Fibroblast of skin of abdomen (primary cell): ENCODE measurements around the gene EEF2K.

Source experiments
- DNase-seq: peaks from one replicate; pipeline ENCODE4 v3.0.0-alpha.2; 2013

Gene EEF2K

DNA sequence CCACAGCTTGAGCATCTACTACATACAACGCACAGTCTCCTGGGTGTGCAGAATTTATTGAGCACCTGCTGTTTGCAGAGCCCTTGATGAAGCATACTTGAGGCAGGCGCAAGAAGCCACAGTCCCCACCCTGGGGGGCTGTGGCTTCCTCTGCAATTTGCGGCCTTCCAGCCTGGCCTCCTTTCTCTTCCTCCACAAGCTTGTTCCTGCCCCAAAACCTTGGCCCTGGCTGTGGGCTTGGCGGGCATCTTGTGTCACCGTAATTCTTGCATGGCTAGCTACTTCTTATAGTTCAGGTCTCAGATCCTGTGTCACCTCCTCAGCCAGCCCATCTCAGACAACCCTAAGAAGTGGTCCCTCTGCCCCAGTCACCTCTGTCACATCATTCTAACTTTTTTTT is 47.2 kb downstream of the EEF2K start:
- DNase-seq = no peak

GRCh38 chr16:22255335-22255734 is 49.3 kb downstream of the EEF2K start:
- DNase-seq = no peak

DNA sequence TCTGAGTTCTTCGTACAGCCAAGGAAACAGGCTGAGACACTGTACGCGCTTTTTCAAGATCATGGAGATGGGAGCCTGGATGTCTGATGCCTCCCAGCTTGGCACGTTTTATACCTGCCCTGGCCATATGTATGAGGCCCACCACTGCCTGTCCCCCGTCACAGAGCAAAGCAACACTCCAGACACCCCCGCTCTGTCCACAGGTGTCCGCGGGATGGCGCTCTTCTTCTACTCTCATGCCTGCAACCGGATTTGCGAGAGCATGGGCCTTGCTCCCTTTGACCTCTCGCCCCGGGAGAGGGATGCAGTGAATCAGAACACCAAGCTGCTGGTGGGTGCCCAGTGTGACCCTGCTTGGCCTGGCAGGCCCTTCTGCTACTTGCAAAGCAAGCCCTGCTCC is 51.4 kb downstream of the EEF2K start:
- DNase-seq = no peak

GRCh38 chr16:22260490-22260889 is 54.4 kb downstream of the EEF2K start:
- DNase-seq = no peak

GRCh38 chr16:22262460-22262859 is 56.4 kb downstream of the EEF2K start:
- DNase-seq = peak; percentile 17

DNA sequence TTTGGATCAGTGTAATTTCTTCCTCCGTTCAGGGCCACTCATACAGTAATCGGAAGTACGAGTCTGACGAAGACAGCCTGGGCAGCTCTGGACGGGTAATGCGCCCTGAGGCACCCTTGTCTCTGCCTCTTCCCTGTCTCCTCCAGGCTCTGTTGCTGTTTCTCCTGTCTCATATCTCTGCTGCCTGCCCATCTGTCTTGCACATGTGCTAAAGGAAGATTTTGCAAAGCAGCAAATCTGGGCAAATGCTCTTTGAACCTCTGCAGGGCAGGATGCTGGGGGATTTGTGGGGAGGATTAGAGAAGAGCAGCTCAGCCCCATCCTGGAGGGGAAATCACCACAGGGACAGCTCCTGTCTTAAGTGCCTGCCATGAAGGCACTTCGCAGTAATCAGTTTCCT is 58.7 kb downstream of the EEF2K start:
- no peak for DNase-seq

DNA sequence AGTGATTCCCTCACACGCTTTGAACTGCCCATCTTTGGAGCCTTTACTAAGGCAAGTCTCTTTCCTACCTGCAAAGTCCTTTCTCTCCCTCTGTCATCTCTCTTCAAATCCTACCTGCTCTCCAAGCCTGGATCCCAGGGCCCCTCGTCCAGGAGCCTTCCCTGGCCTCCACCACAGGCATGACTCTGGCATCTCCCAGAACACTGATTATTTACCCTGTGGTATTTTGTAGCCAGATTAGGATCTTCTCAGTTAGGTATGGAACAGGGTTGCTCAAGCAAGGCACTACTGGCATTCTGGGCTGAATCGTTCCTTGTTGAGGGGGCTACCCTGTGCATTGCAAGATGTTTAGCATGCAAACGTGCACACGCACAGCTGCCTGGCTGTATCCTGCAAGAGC is 59.3 kb downstream of the EEF2K start:
- DNase-seq = no peak

DNA sequence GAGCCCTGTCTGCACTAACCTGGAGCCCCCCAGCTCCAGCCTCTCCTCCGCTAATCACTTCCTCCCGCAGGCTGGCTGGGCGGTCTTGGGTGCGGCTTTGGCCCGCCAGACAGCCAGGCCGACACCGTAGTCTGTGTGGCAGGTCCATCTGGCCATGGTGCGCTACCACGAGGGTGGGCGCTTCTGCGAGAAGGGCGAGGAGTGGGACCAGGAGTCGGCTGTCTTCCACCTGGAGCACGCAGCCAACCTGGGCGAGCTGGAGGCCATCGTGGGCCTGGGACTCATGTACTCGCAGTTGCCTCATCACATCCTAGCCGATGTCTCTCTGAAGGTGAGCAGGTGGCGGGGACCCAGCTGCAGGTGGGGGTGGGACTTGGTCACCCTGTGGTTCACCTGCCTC is 60.5 kb downstream of the EEF2K start:
- no peak for DNase-seq

GRCh38 chr16:22267764-22268163 is 61.7 kb downstream of the EEF2K start:
- DNase-seq = no peak

- no peak for DNase-seq
Measured at GRCh38 chr16:22270525-22270924, 64.4 kb downstream of the EEF2K start.

DNA sequence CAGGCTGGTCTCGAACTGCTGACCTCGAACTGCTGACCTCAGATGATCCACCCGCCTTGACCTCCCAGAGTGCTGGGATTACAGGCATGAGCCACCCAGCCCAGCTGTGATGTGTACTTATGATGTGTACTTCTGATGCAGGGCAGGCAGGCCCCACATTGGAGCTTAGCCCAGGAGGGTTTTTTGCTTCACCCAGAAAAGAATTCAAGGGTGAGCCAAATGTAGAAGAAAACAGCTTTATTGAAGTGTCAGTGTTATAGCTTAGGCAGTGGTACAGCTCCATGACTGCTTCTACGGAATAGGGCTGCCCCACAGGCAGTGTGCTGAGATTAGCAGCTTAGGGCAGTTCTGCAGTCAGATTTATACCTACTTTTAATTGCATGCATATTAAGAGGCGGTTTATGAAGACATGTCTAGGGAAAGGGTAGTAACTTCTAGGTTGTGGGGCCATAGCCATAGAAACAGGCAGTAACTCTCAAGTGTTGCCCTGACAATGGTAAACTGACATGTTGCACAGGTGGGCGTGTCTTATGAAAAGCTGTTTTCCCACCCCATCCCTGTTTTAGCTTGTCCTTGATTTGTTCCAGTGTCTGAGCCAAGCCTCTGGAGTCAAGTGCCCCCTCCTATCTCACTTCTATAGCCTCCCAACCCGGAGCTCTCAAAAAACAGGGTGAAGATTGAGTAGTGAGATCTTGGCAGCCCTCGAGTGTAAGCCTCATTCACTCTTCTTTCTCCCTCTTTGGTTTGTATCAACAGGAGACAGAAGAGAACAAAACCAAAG is 67.0 kb downstream of the EEF2K start:
- no peak for DNase-seq

GRCh38 chr16:22274916-22275315 is 68.8 kb downstream of the EEF2K start:
- DNase-seq = no peak

- DNase-seq = no peak
Measured at GRCh38 chr16:22278441-22279230, 72.6 kb downstream of the EEF2K start.

DNA sequence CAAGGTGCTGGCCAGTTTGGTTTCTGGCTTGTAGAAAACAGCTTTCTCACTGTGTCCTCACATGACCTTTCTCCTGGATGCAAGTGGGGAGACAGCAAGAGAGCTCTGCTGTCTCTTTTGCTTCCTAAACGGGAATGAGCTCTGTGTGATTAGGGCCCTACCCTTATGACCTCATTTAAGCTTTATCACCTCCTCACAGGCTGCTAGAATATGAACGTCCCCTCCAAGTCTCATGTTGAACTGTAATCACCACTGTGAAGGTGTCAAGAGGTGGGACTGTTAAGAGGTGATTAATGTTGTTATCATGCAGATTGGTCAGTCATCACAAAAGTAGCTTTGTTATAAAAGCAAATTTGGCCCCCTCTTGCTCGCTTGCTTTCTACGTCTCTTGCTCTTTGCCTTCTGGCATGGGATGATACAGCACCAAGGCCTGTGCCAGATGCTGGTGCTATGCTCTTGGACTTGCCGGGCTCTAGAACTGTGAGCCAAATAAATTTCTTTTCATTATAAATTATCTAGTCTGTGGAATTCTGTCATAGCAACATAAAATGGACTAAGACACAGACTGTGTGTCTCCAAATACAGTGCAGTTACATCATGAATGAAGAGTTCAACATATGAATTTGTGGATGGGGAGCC is 76.3 kb downstream of the EEF2K start:
- no peak for DNase-seq

DNA sequence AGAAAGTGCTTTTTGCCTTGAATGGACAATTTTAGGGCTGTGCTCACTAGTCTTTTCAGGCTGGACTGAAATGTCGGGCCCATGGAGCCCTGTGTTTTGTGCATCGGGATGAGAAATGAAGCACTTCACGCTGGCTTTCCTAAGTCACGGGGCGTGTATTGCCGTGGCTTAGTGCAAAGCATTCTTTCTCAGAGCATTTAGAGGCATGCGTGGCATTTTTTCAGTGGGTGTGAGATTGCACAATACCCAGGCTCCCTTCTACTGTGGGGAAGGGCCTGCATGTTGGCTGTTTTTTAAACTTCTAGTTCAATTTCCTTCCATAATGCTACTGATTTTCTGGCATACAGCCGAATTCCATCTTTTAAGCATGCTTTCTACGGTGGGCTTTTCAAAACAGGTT is 78.6 kb downstream of the EEF2K start:
- DNase-seq = peak; percentile 54

- DNase-seq = no peak
Measured at GRCh38 chr16:22285080-22285479, 79.0 kb downstream of the EEF2K start.

- DNase-seq = no peak
Measured at GRCh38 chr16:22291020-22291419, 84.9 kb downstream of the EEF2K start.

DNA sequence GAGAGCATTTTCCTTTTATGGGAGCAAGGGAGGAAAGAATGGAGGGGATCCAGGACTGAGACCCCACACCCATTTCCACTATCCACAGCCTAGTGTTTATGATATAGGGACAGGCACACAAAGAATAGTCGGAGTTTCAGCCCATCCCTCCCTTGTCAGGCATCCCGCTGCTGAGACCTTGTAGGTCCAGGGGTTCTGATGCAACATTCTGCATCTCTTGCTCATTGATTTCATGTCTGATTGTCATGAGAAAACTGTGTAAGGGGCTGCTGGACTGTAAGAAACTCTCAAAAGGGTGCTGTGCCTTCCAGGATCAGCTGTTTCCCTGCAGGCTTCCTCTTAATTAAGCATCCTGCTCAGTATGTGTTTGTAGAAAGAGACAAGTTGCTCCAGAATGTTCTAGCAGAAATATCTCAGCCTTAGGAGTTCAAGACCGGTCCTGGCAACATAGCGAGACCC is 85.8 kb downstream of the EEF2K start:
- DNase-seq = peak; percentile 79

- DNase-seq = no peak
Measured at GRCh38 chr16:22292320-22292719, 86.2 kb downstream of the EEF2K start.

DNA sequence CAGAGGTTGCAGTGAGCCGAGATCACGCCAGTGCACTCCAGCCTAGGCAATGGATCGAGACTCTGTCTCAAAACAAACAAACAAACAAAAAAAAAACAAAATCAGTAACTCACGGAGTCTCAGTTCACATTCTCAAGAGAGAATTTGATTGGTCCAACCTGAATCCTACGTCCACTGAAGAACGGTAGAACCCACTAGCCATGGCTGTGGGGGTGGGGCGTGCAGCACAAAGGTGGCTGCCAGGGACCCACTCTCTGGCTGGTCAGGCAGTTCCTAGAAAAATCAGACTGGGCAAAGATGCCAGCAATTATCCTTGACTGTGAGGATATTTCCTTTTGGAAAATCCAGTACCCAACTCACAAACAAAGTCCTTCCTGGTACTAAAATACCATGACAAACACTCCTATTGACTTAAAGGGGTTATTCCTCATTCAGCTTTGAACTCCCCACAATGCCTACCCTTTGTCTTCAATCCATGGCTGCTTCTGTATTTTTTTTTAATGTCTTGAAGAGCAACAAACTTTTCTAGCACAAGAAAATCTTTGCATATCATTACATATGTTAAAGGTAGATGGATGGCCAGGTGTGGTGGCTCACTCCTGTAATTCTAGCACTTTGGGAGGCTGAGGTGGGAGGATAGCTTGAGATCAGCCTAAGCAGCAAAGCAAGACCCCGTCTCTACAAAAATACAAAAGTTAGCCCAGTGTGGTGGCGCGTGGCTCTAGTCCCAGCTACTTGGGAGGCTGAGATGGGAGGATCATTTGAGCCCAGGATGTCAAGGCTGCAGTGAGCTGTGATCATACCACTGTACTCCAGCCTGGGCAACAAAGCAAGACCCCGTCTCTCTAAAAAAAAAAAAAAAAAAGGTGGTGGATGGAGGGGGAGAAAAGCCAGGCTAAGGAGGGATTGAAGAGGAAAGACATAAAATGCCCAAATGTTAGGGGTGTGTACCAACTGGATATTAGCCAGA is 87.3 kb downstream of the EEF2K start:
- no peak for DNase-seq

- no peak for DNase-seq
Measured at GRCh38 chr16:22296225-22297113, 90.4 kb downstream of the EEF2K start.
